ENCODE data around the gene ISM1. TPM values are rescaled to one million over a fixed set of nuclear protein-coding genes. Genes with fewer than 3 reads are reported as not detected.

The ISM1 gene
- total RNA-seq, result 0.29 TPM in 1 of 2 replicates, not detected in the other

DNA sequence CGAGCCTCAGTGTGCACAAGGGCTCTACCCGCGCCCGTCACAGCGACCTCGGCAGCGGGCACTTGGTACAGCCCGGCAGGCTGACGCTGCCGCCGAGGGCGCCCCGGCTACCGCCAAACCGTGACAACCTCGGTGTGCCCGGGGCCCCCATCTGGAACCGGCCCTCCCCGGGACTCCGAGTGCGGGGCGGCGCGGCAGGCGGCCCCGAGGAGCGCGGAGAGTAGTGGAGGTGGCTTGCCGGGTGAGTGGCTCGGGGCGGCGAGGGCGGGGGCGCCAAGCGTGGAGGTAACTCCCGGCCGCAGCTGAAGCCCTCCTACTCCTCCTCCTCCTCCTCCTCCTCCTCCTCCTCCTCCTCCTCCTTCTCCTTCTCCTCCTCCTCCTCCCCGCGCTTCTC, at the start of gene ISM1:
TSS of gene ISM1 (plus strand) at position 371 of the 394 bp plus-strand sequence. CDS start 503 bp downstream, outside the sequence.

Other genes with a start within 250 kb of the ISM1 start
- gene SPTLC3, start 212.3 kb upstream of the ISM1 start, total RNA-seq, result 1.7 and 2.4 TPM in 2 replicates

Measured in placental pericyte (primary cell).